GM12878 (cell line): Measurements from ENCODE around the gene KCNIP3. TPM values are rescaled to one million over a fixed set of nuclear protein-coding genes. Genes with fewer than 3 reads are reported as not detected.

Experiments used
- ATAC-seq: fragments of 200-7000 bp; cut with Tn5 transposase; 3 replicates; pipeline ENCODE4 v1.9.1; 2020; ENCODE audit warnings: mild to moderate bottlenecking, moderate library complexity
- BruUV-seq: library from RNA; stranded (reverse); fragments of 400-500 nt; replicated peaks from 2 replicates; lab custom pipeline; 2021; lab: Mats Ljungman, UMichigan
- CTCF ChIA-PET: fragments of 300-600 bp; sonication (Branson Sonifier 250); formaldehyde crosslinking; extraction: SDS; loops from one replicate; lab custom pipeline; 2021; ENCODE audit warnings: inconsistent platforms; lab: Yijun Ruan, JAX
- POLR2A ChIA-PET: fragments of 350-600 bp; formaldehyde crosslinking; extraction: SDS; loops from one replicate; lab custom pipeline; 2021; ENCODE audit warnings: inconsistent platforms; lab: Charles Lee
- RAD21 ChIA-PET: fragments of 300-600 bp; sonication (Branson Sonifier 250); formaldehyde crosslinking; loops from one replicate; lab custom pipeline; 2023; ENCODE audit warnings: antibody characterized with exemption; ENCODE audit not compliant: unreplicated experiment; lab: Charles Lee
- SMC1A ChIA-PET: fragments of 300-600 bp; sonication (Branson Sonifier 250); formaldehyde crosslinking; loops from one replicate; lab custom pipeline; 2023; ENCODE audit not compliant: unreplicated experiment, uncharacterized antibody; lab: Charles Lee
- DNase-seq: peaks from one replicate; pipeline ENCODE4 v3.0.0-alpha.2; 2011; ENCODE audit warnings: low read depth, low spot score
- FAIRE-seq: peaks from 3 replicates; lab custom pipeline; 2011; peaks lifted over from hg19 to GRCh38; lab: Jason Lieb, UNC
- H2AFZ ChIP-seq: 2 replicates; pipeline ENCODE4 v1.6.0; 2011; ENCODE audit warnings: low read depth, low read length, control low read depth; ENCODE audit not compliant: control insufficient read depth
- H3K27ac ChIP-seq: 2 replicates; pipeline ENCODE4 v1.5.1; 2011; ENCODE audit warnings: control low read depth; ENCODE audit not compliant: control insufficient read depth, insufficient read depth
- H3K27me3 ChIP-seq, 2 experiments: replicated peaks in 1 of 2; 2 replicates each; pipeline versions ENCODE4 v1.6.0 to v1.6.1; 2011; ENCODE audit warnings: low read length in 1 of 2; ENCODE audit not compliant: control insufficient read depth in 2 of 2, insufficient read depth in 2 of 2
- H3K36me3 ChIP-seq, 2 experiments: 2 replicates each; pipeline ENCODE4 v1.5.1; 2011; ENCODE audit warnings: low read length in 1 of 2; ENCODE audit not compliant: control insufficient read depth in 2 of 2, insufficient read depth in 2 of 2
- H3K4me1 ChIP-seq: 2 replicates; pipeline ENCODE4 v1.6.1; 2011; ENCODE audit warnings: mild to moderate bottlenecking, low read length, moderate library complexity, mixed read lengths; ENCODE audit not compliant: control insufficient read depth, insufficient read depth
- H3K4me2 ChIP-seq: 2 replicates; pipeline ENCODE4 v1.6.0; 2011; ENCODE audit warnings: control low read depth; ENCODE audit not compliant: control insufficient read depth, insufficient read depth
- H3K4me3 ChIP-seq: fragments of 200-600 bp; sonication (generic); 2 replicates; pipeline ENCODE4 v1.5.1; 2016
- H3K79me2 ChIP-seq: 2 replicates; pipeline ENCODE4 v1.6.0; 2011; ENCODE audit warnings: low read length; ENCODE audit not compliant: control insufficient read depth, insufficient read depth
- H3K9ac ChIP-seq: 2 replicates; pipeline ENCODE4 v1.8.0; 2011; ENCODE audit warnings: low read length, control low read depth, mixed read lengths; ENCODE audit not compliant: control insufficient read depth, insufficient read depth
- H3K9me3 ChIP-seq: replicated peaks from 3 replicates; pipeline ENCODE4 v1.5.1; 2011; ENCODE audit warnings: mild to moderate bottlenecking, low read length; ENCODE audit not compliant: control insufficient read depth, insufficient read depth
- H4K20me1 ChIP-seq: 2 replicates; pipeline ENCODE4 v1.6.0; 2011; ENCODE audit not compliant: control insufficient read depth, insufficient read depth
- RUNX3 ChIP-seq: IDR thresholded peaks from 2 replicates; pipeline ENCODE4 v1.6.1; 2012; ENCODE audit warnings: low read length, inconsistent platforms
- SRF ChIP-seq, 2 experiments: IDR thresholded peaks; 2 replicates each; pipeline ENCODE4 v1.6.1; 2011; ENCODE audit warnings: low read depth in 2 of 2, low read length in 2 of 2, mild to moderate bottlenecking in 1 of 2, moderate library complexity in 1 of 2
- STAT3 ChIP-seq: IDR thresholded peaks from 2 replicates; pipeline ENCODE4 v1.6.1; 2011; ENCODE audit warnings: low read depth, low read length, improper control_type of control experiment
- WGBS: methylation state at CpG from one replicate; pipeline ENCODE4 v1.1.6; 2016; ENCODE audit warnings: low lambda C conversion rate; ENCODE audit not compliant: insufficient replicate concordance, insufficient coverage; ENCODE audit errors: missing lambda C conversion rate; 5-methylcytosine and 5-hydroxymethylcytosine counted together
- in situ Hi-C: fragments of 300-500 bp; cut with MboI; formaldehyde crosslinking; loops from 9 replicates; pipeline ENCODE4 v1.14.3; 2018; ENCODE audit warnings: mixed read lengths
- intact Hi-C: fragments of 100-400 bp; cut with micrococcal nuclease; formaldehyde crosslinking; loops from one replicate; pipeline ENCODE4 v1.14.2; 2022; ENCODE audit not compliant: unreplicated experiment
- polyA plus RNA-seq, 11 experiments: library from polyadenylated mRNA; depleted of rRNA in 4 of 11; unstranded in 6 of 11; stranded (reverse) in 5 of 11; fragments of >200 nt; fragmentation: Nextera tagmentation in 4 of 11; fragmentation: Illumina TruSeq in 1 of 11; extraction: Ambion mirVana in 4 of 11; extraction: Trizol in 1 of 11; gene quantifications; 1 replicate in 1 of 11; 2 replicates in 10 of 11; pipeline versions ENCODE4 v1.2.1 to v1.2.3, GENCODE V29; 2011 to 2016; ENCODE audit warnings: inconsistent platforms in 2 of 11, missing spikeins in 2 of 11, low read depth in 1 of 11
- total RNA-seq, 4 experiments: library from RNA; depleted of rRNA in 3 of 4; stranded (reverse); fragments of >200 nt in 3 of 4; fragmentation: Illumina TruSeq in 1 of 4; extraction: Trizol in 1 of 4; gene quantifications; 2 replicates each; pipeline versions ENCODE4 v1.2.1 to v1.2.3, GENCODE V29; 2013 to 2021
- TF ChIP-seq, protein P1 (sequence below): IDR thresholded peaks from 2 replicates; pipeline ENCODE4 v1.6.1; 2011; ENCODE audit warnings: mild to moderate bottlenecking, low read depth, low read length, moderate library complexity; ENCODE audit not compliant: insufficient replicate concordance
- TF ChIP-seq, protein P2 (sequence below): fragments of 450-650 bp; IDR thresholded peaks from 2 replicates; pipeline ENCODE4 v1.6.1; 2016; ENCODE audit warnings: mild to moderate bottlenecking, moderate library complexity, borderline replicate concordance
- TF ChIP-seq, protein P3 (sequence below): fragments of 150-350 bp; IDR thresholded peaks from 2 replicates; pipeline ENCODE4 v1.6.1; 2014; ENCODE audit warnings: mild to moderate bottlenecking, low read depth, low read length

Gene KCNIP3
- total and polyA plus RNA-seq, 10 of the 15 experiments (the other 5 are each of a cell fraction or from before 2014, with no cell fraction given): not detected

DNA sequence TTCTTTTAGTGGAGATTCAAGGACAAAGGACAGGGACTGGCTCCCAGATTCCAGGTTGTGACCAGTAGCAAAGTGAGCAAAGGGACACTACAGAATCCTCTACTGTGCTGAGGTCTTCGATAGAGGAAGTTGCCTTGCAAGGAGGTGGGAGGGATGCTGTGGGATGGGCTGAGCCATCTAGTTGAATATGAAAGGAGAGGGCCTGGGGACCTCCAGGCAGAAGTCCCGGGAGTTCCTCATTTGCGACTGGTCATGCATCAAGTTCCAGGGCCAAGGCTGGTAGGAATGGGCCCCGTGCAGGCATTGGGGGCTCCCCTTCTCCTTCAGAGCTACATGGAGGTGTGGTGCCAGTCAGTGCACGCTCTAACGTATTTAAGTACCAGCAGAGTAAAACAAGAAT lies 35.5 kb upstream of the KCNIP3 start (continued):
- TF ChIP-seq, protein P1, sequence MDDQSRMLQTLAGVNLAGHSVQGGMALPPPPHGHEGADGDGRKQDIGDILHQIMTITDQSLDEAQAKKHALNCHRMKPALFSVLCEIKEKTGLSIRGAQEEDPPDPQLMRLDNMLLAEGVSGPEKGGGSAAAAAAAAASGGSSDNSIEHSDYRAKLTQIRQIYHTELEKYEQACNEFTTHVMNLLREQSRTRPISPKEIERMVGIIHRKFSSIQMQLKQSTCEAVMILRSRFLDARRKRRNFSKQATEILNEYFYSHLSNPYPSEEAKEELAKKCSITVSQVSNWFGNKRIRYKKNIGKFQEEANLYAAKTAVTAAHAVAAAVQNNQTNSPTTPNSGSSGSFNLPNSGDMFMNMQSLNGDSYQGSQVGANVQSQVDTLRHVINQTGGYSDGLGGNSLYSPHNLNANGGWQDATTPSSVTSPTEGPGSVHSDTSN: no peak

DNA sequence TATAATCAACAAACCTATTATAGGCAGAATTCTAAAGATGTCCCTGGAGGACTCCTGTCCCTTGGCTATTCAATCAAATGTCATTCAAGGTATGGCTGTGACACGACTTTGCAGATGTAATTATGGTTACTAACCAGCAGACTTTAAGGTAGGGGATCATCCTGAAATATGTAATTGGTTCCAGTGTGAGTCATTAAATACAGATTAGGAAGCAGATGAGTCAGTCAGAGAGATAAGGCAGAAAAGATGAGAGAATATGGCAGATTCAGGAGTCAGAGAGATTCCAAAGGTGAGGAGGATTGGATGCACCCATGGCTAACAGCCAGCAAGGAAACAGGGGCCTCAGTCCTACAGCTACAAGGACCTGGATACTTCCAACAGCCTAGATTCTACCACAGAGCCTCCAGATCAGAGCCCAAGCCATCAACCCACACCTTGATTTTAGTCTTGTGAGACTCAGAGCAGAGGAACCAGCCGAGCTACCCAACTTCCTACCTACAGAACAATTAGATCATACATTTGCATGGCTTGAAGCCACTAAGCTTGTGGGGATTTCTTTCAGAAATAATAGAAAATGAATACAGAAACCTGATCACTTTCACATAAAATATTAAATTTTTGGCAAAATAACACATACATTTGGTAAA lies 34.1 kb upstream of the KCNIP3 start:
- Histone ChIP-seq H3K4me1 (no peaks in the 10 kb centered on the region), H3K27ac (no peak overlapping the region), H3K4me2 (no peak overlapping the region), H3K27me3 (no peaks in the 10 kb centered on the region), H3K4me3 (no peak overlapping the region), H3K36me3 (no peaks in the 10 kb centered on the region)
- POLR2A ChIA-PET: no interaction called here
- CTCF ChIA-PET: no interaction called here
- WGBS: 0% methylated on average over 2 of the region's 2 CpGs
- SMC1A ChIA-PET: no interaction called here
- FAIRE-seq (no peak), DNase-seq (no peak)
- TF ChIP-seq STAT3: no peak
- TF ChIP-seq, protein P2, sequence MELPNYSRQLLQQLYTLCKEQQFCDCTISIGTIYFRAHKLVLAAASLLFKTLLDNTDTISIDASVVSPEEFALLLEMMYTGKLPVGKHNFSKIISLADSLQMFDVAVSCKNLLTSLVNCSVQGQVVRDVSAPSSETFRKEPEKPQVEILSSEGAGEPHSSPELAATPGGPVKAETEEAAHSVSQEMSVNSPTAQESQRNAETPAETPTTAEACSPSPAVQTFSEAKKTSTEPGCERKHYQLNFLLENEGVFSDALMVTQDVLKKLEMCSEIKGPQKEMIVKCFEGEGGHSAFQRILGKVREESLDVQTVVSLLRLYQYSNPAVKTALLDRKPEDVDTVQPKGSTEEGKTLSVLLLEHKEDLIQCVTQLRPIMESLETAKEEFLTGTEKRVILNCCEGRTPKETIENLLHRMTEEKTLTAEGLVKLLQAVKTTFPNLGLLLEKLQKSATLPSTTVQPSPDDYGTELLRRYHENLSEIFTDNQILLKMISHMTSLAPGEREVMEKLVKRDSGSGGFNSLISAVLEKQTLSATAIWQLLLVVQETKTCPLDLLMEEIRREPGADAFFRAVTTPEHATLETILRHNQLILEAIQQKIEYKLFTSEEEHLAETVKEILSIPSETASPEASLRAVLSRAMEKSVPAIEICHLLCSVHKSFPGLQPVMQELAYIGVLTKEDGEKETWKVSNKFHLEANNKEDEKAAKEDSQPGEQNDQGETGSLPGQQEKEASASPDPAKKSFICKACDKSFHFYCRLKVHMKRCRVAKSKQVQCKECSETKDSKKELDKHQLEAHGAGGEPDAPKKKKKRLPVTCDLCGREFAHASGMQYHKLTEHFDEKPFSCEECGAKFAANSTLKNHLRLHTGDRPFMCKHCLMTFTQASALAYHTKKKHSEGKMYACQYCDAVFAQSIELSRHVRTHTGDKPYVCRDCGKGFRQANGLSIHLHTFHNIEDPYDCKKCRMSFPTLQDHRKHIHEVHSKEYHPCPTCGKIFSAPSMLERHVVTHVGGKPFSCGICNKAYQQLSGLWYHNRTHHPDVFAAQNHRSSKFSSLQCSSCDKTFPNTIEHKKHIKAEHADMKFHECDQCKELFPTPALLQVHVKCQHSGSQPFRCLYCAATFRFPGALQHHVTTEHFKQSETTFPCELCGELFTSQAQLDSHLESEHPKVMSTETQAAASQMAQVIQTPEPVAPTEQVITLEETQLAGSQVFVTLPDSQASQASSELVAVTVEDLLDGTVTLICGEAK: no peak
- TF ChIP-seq SRF (IDR thresholded peaks at IDR 0.05; ENCODE audit: low read depth in 2 of 2, low read length in 2 of 2): no peak
- TF ChIP-seq RUNX3: no peak
- TF ChIP-seq, protein P3, sequence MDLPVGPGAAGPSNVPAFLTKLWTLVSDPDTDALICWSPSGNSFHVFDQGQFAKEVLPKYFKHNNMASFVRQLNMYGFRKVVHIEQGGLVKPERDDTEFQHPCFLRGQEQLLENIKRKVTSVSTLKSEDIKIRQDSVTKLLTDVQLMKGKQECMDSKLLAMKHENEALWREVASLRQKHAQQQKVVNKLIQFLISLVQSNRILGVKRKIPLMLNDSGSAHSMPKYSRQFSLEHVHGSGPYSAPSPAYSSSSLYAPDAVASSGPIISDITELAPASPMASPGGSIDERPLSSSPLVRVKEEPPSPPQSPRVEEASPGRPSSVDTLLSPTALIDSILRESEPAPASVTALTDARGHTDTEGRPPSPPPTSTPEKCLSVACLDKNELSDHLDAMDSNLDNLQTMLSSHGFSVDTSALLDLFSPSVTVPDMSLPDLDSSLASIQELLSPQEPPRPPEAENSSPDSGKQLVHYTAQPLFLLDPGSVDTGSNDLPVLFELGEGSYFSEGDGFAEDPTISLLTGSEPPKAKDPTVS: no peak
- TF ChIP-seq, all 136 proteins: peak for 0
- no peaks in the 10 kb centered on the region for H4K20me1 ChIP-seq
- no peaks in the 10 kb centered on the region for H3K79me2 ChIP-seq
- no peaks in the 10 kb centered on the region; the same call in 2 of the 3 replicates for H3K9me3 ChIP-seq
- no peak for ATAC-seq
- BruUV-seq: no TSS peak
- intact Hi-C loops (no loop called here), in situ Hi-C loops (no loop called here)
- RAD21 ChIA-PET: no interaction called here
- H2AFZ ChIP-seq: no peak overlapping the region
- no peak overlapping the region for H3K9ac ChIP-seq
